GM23248 (cell line): ENCODE data around the gene SLC12A7. TPM values are rescaled to one million over a fixed set of nuclear protein-coding genes. Genes with fewer than 3 reads are reported as not detected.

Experiments
- DNase-seq: peaks from one replicate; pipeline ENCODE4 v3.0.0-alpha.2; 2015
- H2AFZ ChIP-seq: fragments of 200-600 bp; sonication (generic); 2 replicates; pipeline ENCODE4 v1.6.1; 2016; ENCODE audit warnings: antibody characterized with exemption
- H3F3A ChIP-seq: fragments of 200-600 bp; sonication (generic); 2 replicates; pipeline ENCODE4 v1.6.1; 2016; ENCODE audit warnings: mild to moderate bottlenecking, antibody characterized with exemption, mixed run types; ENCODE audit not compliant: insufficient read depth
- H3K27ac ChIP-seq: fragments of 200-600 bp; sonication (generic); 2 replicates; pipeline ENCODE4 v1.5.1; 2016; ENCODE audit warnings: mild to moderate bottlenecking
- H3K27me3 ChIP-seq: fragments of 200-600 bp; sonication (generic); replicated peaks from 2 replicates; pipeline ENCODE4 v1.6.1; 2016; ENCODE audit warnings: mild to moderate bottlenecking; ENCODE audit not compliant: insufficient read depth
- H3K36me3 ChIP-seq: fragments of 200-600 bp; sonication (generic); 2 replicates; pipeline ENCODE4 v1.6.1; 2016; ENCODE audit warnings: low read depth, mild to moderate bottlenecking
- H3K4me1 ChIP-seq: fragments of 200-600 bp; sonication (generic); 2 replicates; pipeline ENCODE4 v1.6.1; 2016; ENCODE audit warnings: mild to moderate bottlenecking; ENCODE audit not compliant: insufficient read depth
- H3K4me2 ChIP-seq: fragments of 200-600 bp; sonication (generic); one replicate; pipeline ENCODE4 v1.6.1; 2016; ENCODE audit warnings: mild to moderate bottlenecking; ENCODE audit not compliant: unreplicated experiment
- H3K4me3 ChIP-seq: fragments of 200-600 bp; sonication (generic); 2 replicates; pipeline ENCODE4 v1.5.1; 2016; ENCODE audit warnings: mild to moderate bottlenecking
- H3K79me2 ChIP-seq: fragments of 200-600 bp; sonication (generic); 2 replicates; pipeline ENCODE4 v1.6.1; 2016; ENCODE audit warnings: mild to moderate bottlenecking; ENCODE audit not compliant: insufficient read depth
- H3K9ac ChIP-seq: fragments of 200-600 bp; sonication (generic); 2 replicates; pipeline ENCODE4 v1.6.1; 2016; ENCODE audit warnings: mild to moderate bottlenecking
- H3K9me2 ChIP-seq: fragments of 200-600 bp; sonication (generic); 2 replicates; pipeline ENCODE4 v1.6.1; 2016; ENCODE audit warnings: mixed run types, mild to moderate bottlenecking, moderate library complexity; ENCODE audit not compliant: insufficient read depth
- H3K9me3 ChIP-seq: fragments of 200-600 bp; sonication (generic); one replicate; pipeline ENCODE4 v1.6.1; 2017; ENCODE audit warnings: low read depth
- H4K20me1 ChIP-seq: fragments of 200-600 bp; sonication (generic); 2 replicates; pipeline ENCODE4 v1.6.0; 2016; ENCODE audit not compliant: insufficient read depth
- EZH2 ChIP-seq: fragments of 200-600 bp; sonication (generic); IDR thresholded peaks from 2 replicates; pipeline ENCODE4 v1.6.1; 2018; ENCODE audit warnings: antibody characterized with exemption, mild to moderate bottlenecking; ENCODE audit not compliant: insufficient read depth, poor library complexity, severe bottlenecking
- EZH2phosphoT487 ChIP-seq: fragments of 200-600 bp; sonication (generic); IDR thresholded peaks from 2 replicates; pipeline ENCODE4 v1.6.1; 2018; ENCODE audit warnings: antibody characterized with exemption, moderate library complexity, mild to moderate bottlenecking, low read depth; ENCODE audit not compliant: insufficient read depth
- WGBS, 2 experiments: methylation state at CpG; one replicate each; pipeline ENCODE4 v1.1.6; 2015 to 2017; ENCODE audit warnings: low lambda C conversion rate in 2 of 2, low coverage in 1 of 2; ENCODE audit errors: missing lambda C conversion rate in 2 of 2; 5-methylcytosine and 5-hydroxymethylcytosine counted together
- in situ Hi-C: fragments of 300-500 bp; cut with MboI; formaldehyde crosslinking; loops from 2 replicates; pipeline ENCODE4 v1.15.0; 2020
- polyA plus RNA-seq: library from polyadenylated mRNA; unstranded; fragments of >200 nt; fragmentation: Nextera tagmentation; extraction: Ambion mirVana; gene quantifications from 2 replicates; pipeline ENCODE4 v1.2.1, GENCODE V29; 2016
- total RNA-seq: library from RNA; depleted of rRNA; stranded (reverse); fragments of >200 nt; shearing (Covaris generic); gene quantifications from 2 replicates; pipeline ENCODE4 v1.2.3, GENCODE V29; 2014

The SLC12A7 gene
- total and polyA plus RNA-seq, 2 experiments from 2014 or later, result 0.75 to 1.9 TPM

GRCh38 chr5:1088726-1089125, 23.1 kb downstream of the SLC12A7 start:
- Histone ChIP-seq H2AFZ (no peak overlapping the region), H3K9me3 (no peaks in the 10 kb centered on the region), H3K4me2 (no peak overlapping the region), H3K4me3 (no peak overlapping the region), H3F3A (no peaks in the 10 kb centered on the region), H3K9me2 (no peaks in the 10 kb centered on the region), H3K27ac (no peak overlapping the region), H3K27me3 (no peaks in the 10 kb centered on the region), H3K36me3 (no peaks in the 10 kb centered on the region), H3K4me1 (no peaks in the 10 kb centered on the region), H4K20me1 (no peaks in the 10 kb centered on the region), H3K9ac (no peak overlapping the region), H3K79me2 (no peaks in the 10 kb centered on the region)
- in situ Hi-C loops, result no loop called here
- 87 to 88% methylated on average over 25 to 30 of the region's 30 CpGs for WGBS, 2 experiments
- no peak for DNase-seq
- no peak for TF ChIP-seq EZH2phosphoT487
- TF ChIP-seq EZH2, result no peak

- Histone ChIP-seq H3K4me3 (no peak overlapping the region), H3K27me3 (no peaks in the 10 kb centered on the region), H4K20me1 (no peaks in the 10 kb centered on the region), H3F3A (no peaks in the 10 kb centered on the region), H3K9ac (no peak overlapping the region), H2AFZ (no peak overlapping the region), H3K36me3 (no peaks in the 10 kb centered on the region), H3K4me1 (no peaks in the 10 kb centered on the region), H3K79me2 (no peaks in the 10 kb centered on the region), H3K9me2 (no peaks in the 10 kb centered on the region), H3K27ac (no peak overlapping the region), H3K4me2 (no peak overlapping the region), H3K9me3 (no peaks in the 10 kb centered on the region)
- WGBS, 2 experiments, result 94 to 95% methylated on average over 19 to 26 of the region's 26 CpGs
- in situ Hi-C loops, result no loop called here
- TF ChIP-seq EZH2phosphoT487 (no peak), EZH2 (no peak)
- no peak for DNase-seq
These were observed 23.8 kb downstream of the SLC12A7 start for GRCh38 chr5:1088031-1088430.

GRCh38 chr5:1087428-1087827, 24.4 kb downstream of the SLC12A7 start:
- Histone ChIP-seq H3K27me3 (no peaks in the 10 kb centered on the region), H3K4me2 (no peak overlapping the region), H3K36me3 (no peaks in the 10 kb centered on the region), H3F3A (no peaks in the 10 kb centered on the region), H3K79me2 (no peaks in the 10 kb centered on the region), H3K9me3 (no peaks in the 10 kb centered on the region), H3K4me3 (no peak overlapping the region), H2AFZ (no peak overlapping the region), H3K9ac (no peak overlapping the region), H4K20me1 (no peaks in the 10 kb centered on the region), H3K27ac (no peak overlapping the region), H3K9me2 (no peaks in the 10 kb centered on the region), H3K4me1 (no peaks in the 10 kb centered on the region)
- WGBS, 2 experiments, result 89 to 91% methylated on average over 25 of the region's 25 CpGs
- DNase-seq, result no peak
- in situ Hi-C loops, result no loop called here
- TF ChIP-seq EZH2phosphoT487, result no peak
- TF ChIP-seq EZH2, result no peak

GRCh38 chr5:1086871-1087270, 25.0 kb downstream of the SLC12A7 start:
- Histone ChIP-seq H3K9me2 (no peaks in the 10 kb centered on the region), H3K4me3 (no peak overlapping the region), H4K20me1 (no peaks in the 10 kb centered on the region), H3K27ac (no peak overlapping the region), H3K9ac (no peak overlapping the region), H3K36me3 (no peaks in the 10 kb centered on the region), H3K4me1 (no peaks in the 10 kb centered on the region), H3K9me3 (no peaks in the 10 kb centered on the region), H3F3A (no peaks in the 10 kb centered on the region), H2AFZ (no peak overlapping the region), H3K4me2 (no peak overlapping the region), H3K79me2 (no peaks in the 10 kb centered on the region), H3K27me3 (no peaks in the 10 kb centered on the region)
- TF ChIP-seq EZH2phosphoT487, result no peak
- TF ChIP-seq EZH2, result no peak
- DNase-seq, result no peak
- in situ Hi-C loops, result no loop called here
- WGBS, 2 experiments, result 88 to 89% methylated on average over 30 to 31 of the region's 31 CpGs

- TF ChIP-seq EZH2phosphoT487, result no peak
- no peak for TF ChIP-seq EZH2
- Histone ChIP-seq H3F3A (no peaks in the 10 kb centered on the region), H3K9me3 (no peaks in the 10 kb centered on the region), H3K79me2 (no peaks in the 10 kb centered on the region), H3K9me2 (no peaks in the 10 kb centered on the region), H3K27me3 (no peaks in the 10 kb centered on the region), H3K9ac (no peak overlapping the region), H4K20me1 (no peaks in the 10 kb centered on the region), H3K27ac (no peak overlapping the region), H3K4me1 (no peaks in the 10 kb centered on the region), H3K4me3 (no peak overlapping the region), H3K4me2 (no peak overlapping the region), H3K36me3 (no peaks in the 10 kb centered on the region), H2AFZ (no peak overlapping the region)
- DNase-seq, result no peak
- in situ Hi-C loops, result no loop called here
- WGBS, 2 experiments, result 83 to 89% methylated on average over 9 to 11 of the region's 11 CpGs
These were observed 25.7 kb downstream of the SLC12A7 start for GRCh38 chr5:1086137-1086536.
